WTC11 (cell line): ENCODE measurements around the gene TMEM63C.

ENCODE experiments used
- CTCF ChIP-seq: fragments of 200-600 bp; IDR thresholded peaks from 2 replicates; pipeline ENCODE4 v1.8.0; 2022; ENCODE audit warnings: antibody characterized with exemption
- ELF4 ChIP-seq: sonication (generic); formaldehyde crosslinking; IDR thresholded peaks from 2 replicates; pipeline ENCODE4 v1.8.1; 2022; ENCODE audit warnings: low read depth, mild to moderate bottlenecking, moderate library complexity, missing genetic modification reagents
- FOXJ3 ChIP-seq: sonication (generic); formaldehyde crosslinking; IDR thresholded peaks from 2 replicates; pipeline ENCODE4 v1.9.0; 2021; ENCODE audit warnings: missing genetic modification reagents, mild to moderate bottlenecking, borderline replicate concordance
- TCF7 ChIP-seq: sonication (generic); formaldehyde crosslinking; IDR thresholded peaks from 2 replicates; pipeline ENCODE4 v1.8.0; 2022; ENCODE audit warnings: mild to moderate bottlenecking, low read depth, missing genetic modification reagents, moderate library complexity
- ZNF138 ChIP-seq: sonication (generic); formaldehyde crosslinking; conservative IDR thresholded peaks from 2 replicates; pipeline ENCODE4 v1.8.1; 2022; ENCODE audit warnings: mild to moderate bottlenecking, moderate library complexity, missing genetic modification reagents

DNA sequence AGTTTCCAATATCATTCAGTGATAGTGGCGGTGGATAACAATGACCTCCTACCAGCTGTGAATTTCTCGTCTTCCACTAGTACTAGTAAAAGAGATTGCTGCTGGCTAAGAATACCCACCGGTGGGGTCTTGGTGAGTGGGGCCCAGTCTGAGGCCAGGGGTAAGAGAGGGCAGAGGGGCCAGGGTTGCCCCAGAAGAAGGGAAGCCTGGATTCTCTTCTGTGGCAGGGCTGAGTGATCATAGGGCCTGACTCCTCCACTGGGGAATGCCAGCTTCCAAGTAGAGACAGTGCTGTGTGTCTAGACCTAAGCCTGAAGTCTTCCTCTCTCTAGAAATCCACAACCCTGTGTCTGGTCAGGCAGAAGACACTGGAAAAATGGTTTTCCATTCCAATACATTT is 5.8 kb upstream of the TMEM63C start:
- TF ChIP-seq CTCF = no peak
- TF ChIP-seq ZNF138 (CRISPR knock-in tag) = no peak
- no peak for TF ChIP-seq TCF7 (CRISPR knock-in tag)
- no peak for TF ChIP-seq FOXJ3 (CRISPR knock-in tag)
- TF ChIP-seq ELF4 (CRISPR knock-in tag) = no peak
